GM23248 (cell line): ENCODE data around the gene TARBP2.

Source experiments
- EZH2 ChIP-seq: fragments of 200-600 bp; sonication (generic); IDR thresholded peaks from 2 replicates; pipeline ENCODE4 v1.6.1; 2018; ENCODE audit warnings: antibody characterized with exemption, mild to moderate bottlenecking; ENCODE audit not compliant: insufficient read depth, poor library complexity, severe bottlenecking
- EZH2phosphoT487 ChIP-seq: fragments of 200-600 bp; sonication (generic); IDR thresholded peaks from 2 replicates; pipeline ENCODE4 v1.6.1; 2018; ENCODE audit warnings: antibody characterized with exemption, moderate library complexity, mild to moderate bottlenecking, low read depth; ENCODE audit not compliant: insufficient read depth

- TF ChIP-seq EZH2 = no peak
- TF ChIP-seq EZH2phosphoT487 = no peak
Observed at GRCh38 chr12:53461059-53461458, 40.0 kb upstream of the TARBP2 start.
